ENCODE results near the gene RPUSD4.
A peak's percentile ranks its signal among the peaks of the same experiment; 100 is the strongest.

RPUSD4 gene

DNA sequence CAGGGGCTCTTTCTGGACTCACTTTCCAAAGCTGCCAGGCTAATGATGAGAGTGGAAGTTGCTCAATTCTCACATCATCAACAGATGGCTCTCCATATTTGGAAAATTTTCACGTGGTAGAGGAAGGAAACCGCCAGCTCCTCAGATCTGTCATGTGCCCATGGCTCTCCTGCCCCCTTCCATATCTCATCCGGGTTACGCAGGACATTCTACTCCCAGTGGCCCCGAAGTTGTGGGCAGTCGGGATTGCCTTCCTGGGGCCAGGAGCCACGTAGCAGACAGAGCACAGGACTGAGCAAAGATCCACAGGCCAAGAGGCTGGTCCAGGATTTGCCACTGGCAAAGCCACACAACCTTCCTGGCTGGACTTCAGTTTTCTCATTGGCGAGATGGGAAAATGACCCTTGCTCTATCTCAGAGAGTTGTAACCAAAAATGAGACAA, 38.8 kb downstream of the RPUSD4 start:
- peak; percentile 13 for DNase-seq (ENCODE audit: low read depth)
- H3K4me3 ChIP-seq (replicated peaks; ENCODE audit: low read depth, low read length): no peak overlapping the region
- TF ChIP-seq, protein P1, sequence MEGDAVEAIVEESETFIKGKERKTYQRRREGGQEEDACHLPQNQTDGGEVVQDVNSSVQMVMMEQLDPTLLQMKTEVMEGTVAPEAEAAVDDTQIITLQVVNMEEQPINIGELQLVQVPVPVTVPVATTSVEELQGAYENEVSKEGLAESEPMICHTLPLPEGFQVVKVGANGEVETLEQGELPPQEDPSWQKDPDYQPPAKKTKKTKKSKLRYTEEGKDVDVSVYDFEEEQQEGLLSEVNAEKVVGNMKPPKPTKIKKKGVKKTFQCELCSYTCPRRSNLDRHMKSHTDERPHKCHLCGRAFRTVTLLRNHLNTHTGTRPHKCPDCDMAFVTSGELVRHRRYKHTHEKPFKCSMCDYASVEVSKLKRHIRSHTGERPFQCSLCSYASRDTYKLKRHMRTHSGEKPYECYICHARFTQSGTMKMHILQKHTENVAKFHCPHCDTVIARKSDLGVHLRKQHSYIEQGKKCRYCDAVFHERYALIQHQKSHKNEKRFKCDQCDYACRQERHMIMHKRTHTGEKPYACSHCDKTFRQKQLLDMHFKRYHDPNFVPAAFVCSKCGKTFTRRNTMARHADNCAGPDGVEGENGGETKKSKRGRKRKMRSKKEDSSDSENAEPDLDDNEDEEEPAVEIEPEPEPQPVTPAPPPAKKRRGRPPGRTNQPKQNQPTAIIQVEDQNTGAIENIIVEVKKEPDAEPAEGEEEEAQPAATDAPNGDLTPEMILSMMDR (IDR thresholded peaks at IDR 0.05; ENCODE audit: low read length, missing control alignments): no peak

DNA sequence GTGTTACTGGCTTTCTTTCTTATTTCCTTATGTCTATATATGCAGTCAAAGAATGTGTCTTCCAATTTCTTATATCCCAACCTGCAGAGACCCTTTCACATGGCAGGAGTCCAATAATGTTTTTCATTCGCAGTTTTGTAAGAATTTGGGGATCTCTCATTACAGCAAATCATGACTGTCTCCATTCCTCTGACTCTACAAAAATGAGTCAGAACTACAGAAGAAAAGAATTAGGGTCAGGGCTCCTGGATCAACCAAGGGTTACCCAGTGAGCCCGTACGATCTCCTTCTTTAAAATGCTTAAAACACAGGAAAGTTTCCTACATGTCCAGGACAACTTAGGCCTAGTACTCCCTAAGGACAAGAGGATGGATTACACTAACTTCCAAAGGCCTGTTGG, 42.2 kb downstream of the RPUSD4 start:
- DNase-seq (ENCODE audit: low read depth): no peak
- no peak overlapping the region for H3K4me3 ChIP-seq (replicated peaks; ENCODE audit: low read depth, low read length)
- TF ChIP-seq, protein P1 (IDR thresholded peaks at IDR 0.05; ENCODE audit: low read length, missing control alignments): no peak

DNA sequence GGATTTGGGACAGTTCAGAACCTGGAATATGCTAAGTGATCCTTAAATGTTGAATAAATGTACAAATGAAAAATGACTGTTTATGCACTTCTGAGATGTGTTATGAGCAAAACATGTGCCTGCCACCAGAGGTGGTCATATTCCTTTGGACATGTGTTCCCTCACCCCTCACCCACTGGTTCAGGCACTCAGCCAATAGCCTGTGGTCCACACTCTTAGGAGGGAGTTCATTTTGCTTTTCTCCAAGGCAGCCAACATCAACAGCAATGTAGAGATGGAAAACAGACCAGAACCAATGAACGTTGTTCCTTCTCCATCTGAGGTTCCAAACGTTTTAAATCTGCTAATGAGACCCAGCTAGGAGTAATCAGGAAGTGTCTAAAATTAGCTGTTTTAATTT, 44.0 kb downstream of the RPUSD4 start:
- TF ChIP-seq, protein P1 (IDR thresholded peaks at IDR 0.05; ENCODE audit: low read length, missing control alignments): no peak
- DNase-seq (ENCODE audit: low read depth): no peak

DNA sequence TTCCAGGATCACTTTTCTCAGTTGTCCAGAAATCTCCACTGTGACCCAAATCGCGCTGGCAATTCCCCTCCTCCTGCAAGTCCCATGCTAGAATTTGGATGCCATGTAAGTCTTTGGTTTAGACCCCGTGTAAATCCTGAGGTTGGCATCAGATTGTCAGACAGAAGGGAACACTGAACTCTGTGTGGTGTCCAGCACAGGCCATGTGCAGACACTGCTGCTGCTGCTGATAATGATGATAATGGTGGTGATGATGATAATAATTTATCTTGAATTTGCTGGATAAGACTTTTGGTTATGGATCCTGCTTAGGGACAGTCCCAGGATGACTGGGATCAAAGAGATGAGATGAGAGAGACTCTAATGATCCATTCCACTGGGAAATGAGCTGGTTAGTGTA, 45.0 kb downstream of the RPUSD4 start:
- H3K4me3 ChIP-seq (replicated peaks; ENCODE audit: low read depth, low read length): no peak overlapping the region
- no peak for DNase-seq (ENCODE audit: low read depth)
- TF ChIP-seq, protein P1 (IDR thresholded peaks at IDR 0.05; ENCODE audit: low read length, missing control alignments): no peak

More for the DNA sequence above, 44.0 kb downstream of the RPUSD4 start:
- H3K4me3 ChIP-seq (replicated peaks; ENCODE audit: low read depth, low read length): no peak overlapping the region

DNA sequence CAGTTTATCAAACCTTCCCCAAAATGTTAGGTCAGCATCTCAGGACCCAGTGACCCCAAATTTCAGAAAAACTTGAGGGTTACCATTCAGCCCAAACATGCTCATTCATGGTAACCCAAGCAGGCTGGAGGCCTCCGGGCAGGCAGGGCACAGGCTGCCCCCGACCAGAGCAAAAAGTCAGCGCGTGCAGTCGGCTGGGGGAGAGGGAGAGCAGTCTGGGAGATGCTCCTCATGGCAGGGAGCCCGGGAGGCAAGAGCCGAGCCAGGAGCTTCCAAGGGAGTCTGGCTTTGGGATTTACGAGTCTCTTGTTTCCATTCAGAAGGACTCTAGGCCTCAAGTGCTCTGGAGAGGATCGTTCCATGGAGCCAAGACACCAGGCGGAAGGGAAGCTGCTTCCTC, 45.7 kb downstream of the RPUSD4 start:
- no peak overlapping the region for H3K4me3 ChIP-seq (replicated peaks; ENCODE audit: low read depth, low read length)
- DNase-seq (ENCODE audit: low read depth): no peak
- TF ChIP-seq, protein P1 (IDR thresholded peaks at IDR 0.05; ENCODE audit: low read length, missing control alignments): no peak

DNA sequence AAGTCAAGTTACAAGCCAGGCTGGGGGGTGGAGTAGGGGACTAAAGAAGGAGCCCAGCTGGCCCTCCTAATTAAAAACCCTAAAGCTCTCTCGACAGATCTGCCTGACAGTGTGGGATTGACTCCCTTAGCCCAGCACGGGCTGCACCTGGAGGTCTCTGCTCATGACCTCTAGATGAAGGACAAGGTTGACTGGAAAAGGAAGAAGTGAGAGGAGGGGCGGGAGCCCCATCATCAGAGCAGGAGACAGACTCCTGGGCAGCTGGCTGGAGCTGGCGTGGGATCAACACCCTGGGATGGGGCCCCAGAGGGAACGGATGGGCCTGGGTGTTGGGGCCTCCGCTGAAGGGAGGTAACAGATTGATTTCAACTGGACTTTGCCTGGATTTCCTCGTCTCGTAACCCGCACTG, 46.1 kb downstream of the RPUSD4 start:
- DNase-seq (ENCODE audit: low read depth): no peak
- H3K4me3 ChIP-seq (replicated peaks; ENCODE audit: low read depth, low read length): no peak overlapping the region
- TF ChIP-seq, protein P1 (IDR thresholded peaks at IDR 0.05; ENCODE audit: low read length, missing control alignments): no peak

DNA sequence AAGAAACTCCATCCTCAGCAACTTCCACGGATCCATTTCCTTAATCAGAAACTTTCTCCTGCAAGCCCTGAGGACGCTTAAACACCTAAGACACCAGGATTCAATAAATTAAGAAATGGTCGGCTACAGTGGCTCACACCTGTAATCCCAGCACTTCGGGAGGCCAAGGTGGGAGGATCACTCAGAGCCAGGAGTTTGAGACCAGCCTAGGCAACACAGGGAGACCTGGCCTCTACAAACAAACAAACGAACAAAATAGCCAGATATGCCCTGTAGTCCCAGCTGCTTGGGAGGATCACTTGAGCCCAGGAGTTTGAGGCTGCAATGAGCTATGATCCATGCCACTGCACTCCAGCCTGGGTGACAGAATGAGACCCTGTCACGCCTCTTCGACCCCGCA, 46.7 kb downstream of the RPUSD4 start:
- TF ChIP-seq, protein P1 (IDR thresholded peaks at IDR 0.05; ENCODE audit: low read length, missing control alignments): no peak
- no peak overlapping the region for H3K4me3 ChIP-seq (replicated peaks; ENCODE audit: low read depth, low read length)
- DNase-seq (ENCODE audit: low read depth): no peak

Measured in fibroblast of pulmonary artery (primary cell).